Measurements from ENCODE around the gene ALG12. TPM values are rescaled to one million over a fixed set of nuclear protein-coding genes. Genes with fewer than 3 reads are reported as not detected.
A peak's percentile ranks its signal among the peaks of the same experiment; 100 is the strongest.

ALG12 gene
- total and polyA plus RNA-seq, 2 experiments from 2014 or later, result 18.7 to 23.3 TPM

DNA sequence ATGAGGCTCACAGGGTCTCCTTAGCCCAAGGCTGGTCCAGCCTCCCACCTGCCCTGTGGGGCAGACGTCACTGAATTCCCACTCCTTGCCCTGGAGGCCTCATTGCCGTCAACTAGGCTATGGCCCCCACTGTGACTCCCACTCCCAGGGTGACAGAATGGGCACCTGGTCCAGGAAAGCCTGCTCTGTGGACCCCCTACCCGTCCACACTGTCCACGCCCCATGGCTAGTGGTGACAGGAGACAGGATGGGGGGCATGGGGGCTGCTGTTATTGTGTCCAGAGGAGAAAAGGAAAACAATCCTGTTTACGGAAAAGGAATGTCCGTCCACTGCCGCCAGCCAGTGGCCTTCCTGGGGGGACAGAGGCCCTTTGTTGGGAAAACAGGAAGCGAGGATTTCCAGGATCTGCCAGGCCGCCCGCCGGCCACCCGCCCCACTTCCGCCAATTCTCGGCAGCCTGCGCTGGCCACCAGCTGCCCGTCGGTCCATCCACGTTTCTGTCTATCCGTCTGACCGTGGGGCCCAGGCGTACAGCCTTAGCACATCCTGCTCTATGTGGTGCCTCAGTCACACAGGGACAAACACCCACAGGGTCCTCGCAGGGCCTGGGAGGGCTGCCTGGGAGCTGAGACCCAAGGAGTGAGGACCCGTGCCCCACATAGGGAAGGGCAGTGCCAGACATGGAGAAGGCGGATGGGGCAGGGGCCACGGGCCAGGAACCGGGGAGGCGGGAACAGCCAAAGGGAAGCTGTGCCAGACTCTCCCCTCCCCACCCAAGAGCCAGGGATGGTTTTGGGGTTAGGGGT lies 19.7 kb upstream of the ALG12 start:
- no peaks in the 10 kb centered on the region for H3K9me2 ChIP-seq (ENCODE audit: insufficient read depth)
- H3K79me2 ChIP-seq (replicated peaks; ENCODE audit: insufficient read depth), result no peaks in the 10 kb centered on the region
- Mint-ChIP-seq H3K36me3 (ENCODE audit: low read depth) (peaks cover 3% of the 10 kb centered on the region; the same call in 1 of the 3 replicates), H3K27me3 (ENCODE audit: insufficient read depth, low read depth, poor library complexity) (peaks cover 3% of the 10 kb centered on the region), H3K9me3 (peaks cover 8% of the 10 kb centered on the region; the same call in 2 of the 3 replicates), H3K27ac (no peak overlapping the region), H3K4me3 (no peak overlapping the region), H3K4me1 (peaks cover 5% of the 10 kb centered on the region; the same call in 2 of the 3 replicates)
- no peak overlapping the region for H3K4me2 ChIP-seq
- no peak overlapping the region for H3K27ac ChIP-seq (ENCODE audit: low read depth)
- no peak overlapping the region for H2AFZ ChIP-seq
- no peaks in the 10 kb centered on the region for H3K27me3 ChIP-seq (ENCODE audit: insufficient read depth)
- H4K20me1 ChIP-seq (replicated peaks; ENCODE audit: insufficient read depth), result no peaks in the 10 kb centered on the region
- TF ChIP-seq, protein P1, sequence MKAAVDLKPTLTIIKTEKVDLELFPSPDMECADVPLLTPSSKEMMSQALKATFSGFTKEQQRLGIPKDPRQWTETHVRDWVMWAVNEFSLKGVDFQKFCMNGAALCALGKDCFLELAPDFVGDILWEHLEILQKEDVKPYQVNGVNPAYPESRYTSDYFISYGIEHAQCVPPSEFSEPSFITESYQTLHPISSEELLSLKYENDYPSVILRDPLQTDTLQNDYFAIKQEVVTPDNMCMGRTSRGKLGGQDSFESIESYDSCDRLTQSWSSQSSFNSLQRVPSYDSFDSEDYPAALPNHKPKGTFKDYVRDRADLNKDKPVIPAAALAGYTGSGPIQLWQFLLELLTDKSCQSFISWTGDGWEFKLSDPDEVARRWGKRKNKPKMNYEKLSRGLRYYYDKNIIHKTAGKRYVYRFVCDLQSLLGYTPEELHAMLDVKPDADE (IDR thresholded peaks at IDR 0.05), result no peak
- TF ChIP-seq, protein P2, sequence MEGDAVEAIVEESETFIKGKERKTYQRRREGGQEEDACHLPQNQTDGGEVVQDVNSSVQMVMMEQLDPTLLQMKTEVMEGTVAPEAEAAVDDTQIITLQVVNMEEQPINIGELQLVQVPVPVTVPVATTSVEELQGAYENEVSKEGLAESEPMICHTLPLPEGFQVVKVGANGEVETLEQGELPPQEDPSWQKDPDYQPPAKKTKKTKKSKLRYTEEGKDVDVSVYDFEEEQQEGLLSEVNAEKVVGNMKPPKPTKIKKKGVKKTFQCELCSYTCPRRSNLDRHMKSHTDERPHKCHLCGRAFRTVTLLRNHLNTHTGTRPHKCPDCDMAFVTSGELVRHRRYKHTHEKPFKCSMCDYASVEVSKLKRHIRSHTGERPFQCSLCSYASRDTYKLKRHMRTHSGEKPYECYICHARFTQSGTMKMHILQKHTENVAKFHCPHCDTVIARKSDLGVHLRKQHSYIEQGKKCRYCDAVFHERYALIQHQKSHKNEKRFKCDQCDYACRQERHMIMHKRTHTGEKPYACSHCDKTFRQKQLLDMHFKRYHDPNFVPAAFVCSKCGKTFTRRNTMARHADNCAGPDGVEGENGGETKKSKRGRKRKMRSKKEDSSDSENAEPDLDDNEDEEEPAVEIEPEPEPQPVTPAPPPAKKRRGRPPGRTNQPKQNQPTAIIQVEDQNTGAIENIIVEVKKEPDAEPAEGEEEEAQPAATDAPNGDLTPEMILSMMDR (conservative IDR thresholded peaks at IDR 0.05; ENCODE audit: low read depth in 2 of 2), result no peak
- TF ChIP-seq STAT1 (IDR thresholded peaks at IDR 0.05; ENCODE audit: unreplicated experiment) (no peak), NANOG (IDR thresholded peaks at IDR 0.05; ENCODE audit: borderline replicate concordance) (no peak)
- no peak for DNase-seq (ENCODE audit: low spot score)
- no peaks in the 10 kb centered on the region for H3F3A ChIP-seq (replicated peaks; ENCODE audit: low read depth)
- no peak for ATAC-seq
- no peak overlapping the region for H3K4me3 ChIP-seq
- H3K36me3 ChIP-seq (ENCODE audit: insufficient read depth), result no peaks in the 10 kb centered on the region
- H3K4me1 ChIP-seq (ENCODE audit: insufficient read depth), result peaks cover 10% of the 10 kb centered on the region; the same call in 1 of the 2 replicates

GRCh38 chr22:49936973-49937757 lies 18.9 kb upstream of the ALG12 start:
- H3K4me3 ChIP-seq, result peak overlapping the region; percentile 63; the same call in 1 of the 2 replicates
- no peaks in the 10 kb centered on the region for H3K79me2 ChIP-seq (replicated peaks; ENCODE audit: insufficient read depth)
- no peak overlapping the region for H3K27ac ChIP-seq (ENCODE audit: low read depth)
- Mint-ChIP-seq H3K4me1 (peaks cover 5% of the 10 kb centered on the region; the same call in 2 of the 3 replicates), H3K27ac (no peak overlapping the region), H3K27me3 (ENCODE audit: insufficient read depth, low read depth, poor library complexity) (peaks cover 5% of the 10 kb centered on the region), H3K36me3 (ENCODE audit: low read depth) (peaks cover 3% of the 10 kb centered on the region; the same call in 1 of the 3 replicates), H3K9me3 (peaks cover 8% of the 10 kb centered on the region; the same call in 2 of the 3 replicates), H3K4me3 (peak overlapping the region; percentile 62)
- H3K9me2 ChIP-seq (ENCODE audit: insufficient read depth), result no peaks in the 10 kb centered on the region
- peaks cover 10% of the 10 kb centered on the region; the same call in 1 of the 2 replicates for H3K4me1 ChIP-seq (ENCODE audit: insufficient read depth)
- no peaks in the 10 kb centered on the region for H3K36me3 ChIP-seq (ENCODE audit: insufficient read depth)
- TF ChIP-seq POLR2AphosphoS5 (IDR thresholded peaks at IDR 0.05; ENCODE audit: low read depth) (no peak), STAT1 (IDR thresholded peaks at IDR 0.05; ENCODE audit: unreplicated experiment) (no peak), EZH2 (IDR thresholded peaks at IDR 0.05; ENCODE audit: low read depth, unreplicated experiment) (no peak), EZH2phosphoT487 (IDR thresholded peaks at IDR 0.05; ENCODE audit: unreplicated experiment) (no peak), NANOG (IDR thresholded peaks at IDR 0.05; ENCODE audit: borderline replicate concordance) (no peak), ZNF331 (CRISPR knock-in tag; IDR thresholded peaks at IDR 0.05; ENCODE audit: low read depth) (no peak), JUNB (IDR thresholded peaks at IDR 0.05; ENCODE audit: unreplicated experiment) (no peak), ZNF114 (CRISPR knock-in tag; IDR thresholded peaks at IDR 0.05) (no peak)
- TF ChIP-seq, protein P3, sequence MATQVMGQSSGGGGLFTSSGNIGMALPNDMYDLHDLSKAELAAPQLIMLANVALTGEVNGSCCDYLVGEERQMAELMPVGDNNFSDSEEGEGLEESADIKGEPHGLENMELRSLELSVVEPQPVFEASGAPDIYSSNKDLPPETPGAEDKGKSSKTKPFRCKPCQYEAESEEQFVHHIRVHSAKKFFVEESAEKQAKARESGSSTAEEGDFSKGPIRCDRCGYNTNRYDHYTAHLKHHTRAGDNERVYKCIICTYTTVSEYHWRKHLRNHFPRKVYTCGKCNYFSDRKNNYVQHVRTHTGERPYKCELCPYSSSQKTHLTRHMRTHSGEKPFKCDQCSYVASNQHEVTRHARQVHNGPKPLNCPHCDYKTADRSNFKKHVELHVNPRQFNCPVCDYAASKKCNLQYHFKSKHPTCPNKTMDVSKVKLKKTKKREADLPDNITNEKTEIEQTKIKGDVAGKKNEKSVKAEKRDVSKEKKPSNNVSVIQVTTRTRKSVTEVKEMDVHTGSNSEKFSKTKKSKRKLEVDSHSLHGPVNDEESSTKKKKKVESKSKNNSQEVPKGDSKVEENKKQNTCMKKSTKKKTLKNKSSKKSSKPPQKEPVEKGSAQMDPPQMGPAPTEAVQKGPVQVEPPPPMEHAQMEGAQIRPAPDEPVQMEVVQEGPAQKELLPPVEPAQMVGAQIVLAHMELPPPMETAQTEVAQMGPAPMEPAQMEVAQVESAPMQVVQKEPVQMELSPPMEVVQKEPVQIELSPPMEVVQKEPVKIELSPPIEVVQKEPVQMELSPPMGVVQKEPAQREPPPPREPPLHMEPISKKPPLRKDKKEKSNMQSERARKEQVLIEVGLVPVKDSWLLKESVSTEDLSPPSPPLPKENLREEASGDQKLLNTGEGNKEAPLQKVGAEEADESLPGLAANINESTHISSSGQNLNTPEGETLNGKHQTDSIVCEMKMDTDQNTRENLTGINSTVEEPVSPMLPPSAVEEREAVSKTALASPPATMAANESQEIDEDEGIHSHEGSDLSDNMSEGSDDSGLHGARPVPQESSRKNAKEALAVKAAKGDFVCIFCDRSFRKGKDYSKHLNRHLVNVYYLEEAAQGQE (IDR thresholded peaks at IDR 0.05; ENCODE audit: unreplicated experiment), result no peak
- TF ChIP-seq, protein P2 (conservative IDR thresholded peaks at IDR 0.05; ENCODE audit: low read depth in 2 of 2), result no peak
- TF ChIP-seq, protein P1 (IDR thresholded peaks at IDR 0.05), result no peak
- no peaks in the 10 kb centered on the region for H3K27me3 ChIP-seq (ENCODE audit: insufficient read depth)
- H3F3A ChIP-seq (replicated peaks; ENCODE audit: low read depth), result no peaks in the 10 kb centered on the region
- H4K20me1 ChIP-seq (replicated peaks; ENCODE audit: insufficient read depth), result no peaks in the 10 kb centered on the region
- ATAC-seq, result no peak
- H3K4me2 ChIP-seq, result peak overlapping the region; percentile 83
- DNase-seq (ENCODE audit: low spot score), result no peak
- no peak overlapping the region for H2AFZ ChIP-seq

Measured in GM23338 (cell line).